HG03354 (cell line): ENCODE data around the gene PDPK1.
"Not testable (repeated sequence)": the region's sequence is repeated elsewhere in the genome, so short reads cannot be mapped to it uniquely, and the experiment has no call there.

Source experiments
- ATAC-seq: cut with Tn5 transposase; IDR thresholded peaks from one replicate; pipeline ENCODE4 v1.9.1; 2021; ENCODE audit warnings: mild to moderate bottlenecking; ENCODE audit not compliant: unreplicated experiment, poor library complexity, severe bottlenecking

The PDPK1 gene

DNA sequence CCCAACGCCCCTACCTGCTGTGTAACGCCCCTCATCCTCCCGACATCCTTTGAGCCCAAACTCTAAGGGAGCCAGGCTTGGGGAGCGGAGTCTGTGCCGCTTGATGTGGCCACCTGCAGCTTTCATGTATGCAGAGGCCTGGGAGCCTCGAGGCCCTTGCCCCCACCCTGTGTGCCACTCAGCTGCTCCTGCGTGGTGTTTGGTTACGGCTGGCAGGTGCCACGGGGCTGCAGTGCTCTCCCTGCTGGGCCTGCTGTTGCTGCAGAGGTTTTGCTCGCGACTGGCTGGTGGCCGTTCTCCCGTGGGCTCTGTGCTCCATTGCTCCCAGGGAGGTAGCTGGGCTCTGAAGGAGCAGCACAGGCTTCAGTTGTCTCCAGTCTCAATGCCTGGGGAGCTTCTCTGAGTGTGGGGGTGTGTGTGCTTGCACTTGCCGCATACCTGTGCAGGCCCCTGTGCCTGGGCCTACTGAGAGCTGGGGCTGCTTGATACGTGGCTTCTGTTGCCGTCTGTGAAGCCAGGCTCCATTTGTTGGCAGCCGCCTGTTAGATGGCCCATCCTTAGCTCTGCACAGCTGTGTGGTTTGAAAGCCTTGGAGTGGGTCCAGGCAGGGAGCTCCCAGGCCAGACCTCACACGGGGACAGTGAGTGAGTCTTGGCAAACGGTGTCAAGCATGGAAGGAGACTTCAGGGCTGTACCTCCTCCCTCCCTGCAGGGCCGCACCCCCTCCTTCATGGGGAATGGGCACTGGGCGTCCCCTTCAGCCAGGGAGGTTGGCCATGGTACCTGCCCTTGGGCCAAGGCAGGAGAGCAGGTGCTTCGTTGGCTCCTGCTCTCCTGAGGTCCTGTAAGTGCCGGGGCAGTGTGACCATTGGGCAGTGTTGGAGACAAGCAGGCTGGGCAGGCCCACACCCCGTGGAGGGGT, 47.2 kb downstream of the PDPK1 start:
- ATAC-seq: no peak

DNA sequence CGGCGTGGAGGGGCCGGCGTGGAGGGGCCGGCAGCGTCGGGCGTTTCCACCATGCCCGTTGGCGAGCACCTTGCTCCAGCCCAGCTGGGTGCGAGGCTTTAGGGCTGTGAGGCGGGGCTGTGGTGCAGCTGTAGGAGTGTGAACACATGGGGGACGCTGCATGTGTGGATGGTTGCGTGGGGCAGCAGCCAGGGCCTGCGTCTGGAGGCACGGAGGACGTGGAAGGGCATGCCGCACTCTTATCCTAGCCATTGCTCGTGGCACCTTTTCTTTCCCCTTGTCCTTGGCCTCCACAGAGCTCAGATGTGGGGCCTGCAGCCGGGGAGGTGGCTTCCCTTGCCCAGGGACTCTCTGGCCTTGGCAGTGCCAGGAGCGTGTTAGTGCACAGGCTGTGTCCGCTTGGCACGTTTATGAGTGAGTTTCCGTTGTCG, 47.8 kb downstream of the PDPK1 start:
- ATAC-seq: no peak

DNA sequence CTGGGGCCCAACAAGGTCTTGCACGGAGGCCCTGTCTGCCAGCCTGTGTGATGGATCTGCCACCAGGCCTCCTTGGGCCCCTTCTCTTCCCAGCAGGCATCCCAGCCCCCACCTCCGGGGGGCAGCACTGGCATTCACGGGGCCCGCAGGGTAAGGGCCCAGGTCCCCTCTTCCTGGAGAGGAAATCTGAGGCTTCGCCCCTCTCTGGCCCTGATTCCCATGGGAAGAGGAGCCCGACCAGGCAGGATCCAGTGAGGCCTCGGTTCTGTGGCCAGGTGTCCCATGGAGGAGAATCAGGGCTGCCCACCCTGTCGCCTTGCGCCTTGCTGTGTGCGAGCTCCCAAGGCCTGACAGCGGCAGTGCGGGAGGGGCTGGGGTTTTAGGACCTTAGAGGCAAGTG, 48.4 kb downstream of the PDPK1 start:
- ATAC-seq: no peak

DNA sequence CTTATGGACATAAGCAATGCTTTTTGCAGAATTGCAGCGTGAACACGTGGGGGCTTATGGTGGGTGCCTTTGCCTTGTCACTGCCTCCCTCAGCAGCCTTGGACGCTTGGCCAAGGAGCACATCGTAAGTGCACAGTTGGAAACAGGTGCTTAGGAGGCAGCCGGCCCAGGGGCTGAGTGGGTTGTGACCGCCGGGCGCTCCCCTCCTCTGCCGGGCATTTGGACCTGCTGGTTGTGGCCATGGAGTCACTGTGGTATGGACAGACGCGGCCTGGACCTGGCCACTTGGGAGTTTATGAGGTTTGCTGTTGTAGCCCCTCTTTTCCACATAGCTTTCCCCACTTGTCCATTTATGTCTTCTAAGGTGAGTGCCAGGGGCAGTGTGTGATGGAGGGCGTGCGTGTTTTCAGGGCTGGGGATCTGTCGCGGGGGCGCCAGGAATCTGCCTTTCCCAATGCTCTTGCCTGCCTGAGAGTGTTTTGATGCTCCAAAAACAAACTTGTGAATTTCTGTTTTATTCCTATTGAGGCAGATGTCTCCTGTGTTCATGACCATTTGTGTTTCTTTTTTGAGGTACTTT, 49.2 kb downstream of the PDPK1 start:
- no peak for ATAC-seq

DNA sequence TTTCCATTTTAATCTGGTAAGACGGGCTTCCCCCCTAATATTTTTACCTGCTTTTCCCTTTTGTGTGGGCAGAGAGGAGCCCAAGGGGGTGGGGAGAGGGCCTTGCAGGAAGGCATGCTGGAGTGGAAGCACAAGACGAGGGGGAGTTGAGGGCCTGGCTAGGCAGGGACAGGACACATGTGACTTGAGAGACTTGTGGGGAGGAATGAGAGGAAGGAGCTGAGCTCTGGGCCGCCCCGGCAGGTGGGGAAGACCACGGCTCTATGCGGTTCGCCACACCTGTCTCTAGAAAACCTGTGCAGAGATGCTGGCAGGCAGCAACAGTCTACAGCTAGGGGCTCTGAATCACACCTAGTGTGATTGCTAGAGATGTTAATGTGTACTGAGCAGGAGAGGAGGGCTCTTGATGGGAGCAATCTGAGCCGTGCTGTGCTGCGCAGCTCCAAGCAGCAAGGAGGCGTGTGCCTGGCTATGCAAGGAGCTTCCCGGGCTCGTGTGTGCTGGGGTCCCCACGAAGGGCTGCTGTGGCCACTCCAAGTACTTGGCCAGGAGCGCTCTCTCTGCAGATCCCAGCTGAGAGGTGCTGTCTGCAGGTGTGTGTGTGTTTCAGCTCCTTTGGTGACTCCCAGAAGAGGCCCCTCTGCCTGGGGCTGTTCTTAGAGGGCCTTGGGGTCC, 50.2 kb downstream of the PDPK1 start:
- ATAC-seq: no peak

DNA sequence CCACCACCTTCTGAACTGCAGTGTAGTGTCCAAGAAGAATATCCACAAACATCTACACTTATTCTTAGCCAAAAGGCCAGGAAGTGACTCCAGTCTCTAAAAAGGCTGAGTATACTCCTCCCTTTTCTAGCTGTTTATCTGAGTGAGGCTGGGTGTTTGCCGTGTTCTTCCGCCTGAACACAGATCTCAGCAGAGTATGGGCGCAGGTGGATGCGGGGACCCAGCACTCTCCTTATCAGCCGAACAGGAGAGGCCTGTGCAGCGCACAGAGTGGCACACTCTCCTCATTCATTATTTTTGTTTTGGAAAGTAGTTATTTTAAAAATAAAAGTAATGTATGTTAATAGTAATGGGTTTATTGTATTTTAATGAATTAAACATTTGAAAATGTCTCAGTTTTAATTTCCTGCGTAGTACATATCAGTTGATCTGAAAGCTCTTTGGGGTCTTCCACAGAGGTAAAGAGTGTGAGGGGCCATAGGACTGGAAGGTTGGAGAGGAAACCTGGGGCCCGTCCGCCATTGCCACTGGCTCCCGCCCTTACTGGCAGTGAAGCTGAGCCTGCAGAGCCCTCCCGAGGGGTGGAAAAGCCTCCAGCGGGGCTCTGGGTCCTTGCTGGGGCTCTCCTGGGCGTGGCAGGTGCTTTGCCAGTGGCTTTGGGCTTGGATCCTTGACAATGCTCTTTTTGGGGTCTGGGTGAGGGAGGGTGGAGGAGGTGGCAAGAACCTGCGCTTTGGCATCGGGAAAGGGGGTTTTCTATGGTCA, 53.8 kb downstream of the PDPK1 start:
- ATAC-seq: no peak

DNA sequence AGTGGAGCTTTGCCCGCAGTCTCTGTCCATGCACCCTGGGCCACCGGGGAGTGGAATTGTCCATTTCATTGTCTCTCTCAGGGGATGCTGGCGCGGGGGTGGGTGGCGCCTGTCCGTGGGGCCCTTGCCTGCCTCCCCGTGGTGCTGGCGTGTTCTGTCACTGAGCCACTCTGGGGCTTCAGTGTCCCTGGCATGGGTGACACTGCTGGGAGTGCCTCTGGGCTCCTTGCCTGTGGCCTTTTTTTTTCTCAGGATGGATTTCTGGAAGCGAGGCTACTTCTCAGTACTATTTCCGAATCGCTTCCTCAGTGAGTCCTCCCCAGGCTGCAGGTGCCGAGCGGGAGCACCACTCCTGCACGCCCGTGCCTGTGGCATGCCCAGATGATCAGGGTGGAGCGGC, 55.0 kb downstream of the PDPK1 start:
- ATAC-seq: no peak

DNA sequence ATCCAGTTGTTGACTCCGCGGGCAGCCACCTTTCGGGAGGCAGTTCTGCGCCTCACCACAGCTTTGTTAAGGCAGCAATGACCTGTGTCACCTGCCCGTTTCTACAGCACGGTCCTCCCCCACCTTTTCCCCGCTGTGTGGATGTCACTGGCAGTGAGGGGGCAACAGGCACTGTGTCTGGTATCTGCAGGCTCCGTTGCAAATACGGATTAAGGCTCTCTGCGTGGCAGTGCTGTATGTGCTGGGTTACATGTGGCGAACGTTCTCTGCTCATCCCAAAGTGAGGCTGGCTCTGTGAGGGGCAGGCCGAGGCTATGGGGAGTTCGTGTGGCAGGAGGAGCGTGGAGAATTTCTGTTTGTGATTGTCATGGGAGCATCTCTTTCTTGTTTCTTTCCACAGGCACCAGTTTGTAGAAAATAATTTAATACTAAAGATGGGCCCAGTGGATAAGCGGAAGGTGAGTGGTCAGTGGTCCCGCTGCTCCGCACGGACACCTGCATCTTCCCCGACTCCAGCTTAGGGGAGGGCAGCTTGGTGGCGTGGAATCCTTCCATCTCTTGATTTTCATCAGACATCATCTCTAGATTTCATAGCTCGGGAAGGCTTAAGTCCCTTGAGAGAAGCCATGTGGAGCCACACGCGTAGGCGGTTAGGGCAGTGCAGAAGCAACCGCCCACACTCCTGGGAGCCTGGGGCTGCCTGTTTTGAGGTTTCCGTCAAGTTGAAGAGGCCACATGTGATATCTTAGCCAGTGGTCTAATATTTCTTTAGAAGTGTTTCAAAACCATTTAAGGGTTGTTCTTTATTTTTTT, 57.8 kb downstream of the PDPK1 start:
- ATAC-seq: no peak

DNA sequence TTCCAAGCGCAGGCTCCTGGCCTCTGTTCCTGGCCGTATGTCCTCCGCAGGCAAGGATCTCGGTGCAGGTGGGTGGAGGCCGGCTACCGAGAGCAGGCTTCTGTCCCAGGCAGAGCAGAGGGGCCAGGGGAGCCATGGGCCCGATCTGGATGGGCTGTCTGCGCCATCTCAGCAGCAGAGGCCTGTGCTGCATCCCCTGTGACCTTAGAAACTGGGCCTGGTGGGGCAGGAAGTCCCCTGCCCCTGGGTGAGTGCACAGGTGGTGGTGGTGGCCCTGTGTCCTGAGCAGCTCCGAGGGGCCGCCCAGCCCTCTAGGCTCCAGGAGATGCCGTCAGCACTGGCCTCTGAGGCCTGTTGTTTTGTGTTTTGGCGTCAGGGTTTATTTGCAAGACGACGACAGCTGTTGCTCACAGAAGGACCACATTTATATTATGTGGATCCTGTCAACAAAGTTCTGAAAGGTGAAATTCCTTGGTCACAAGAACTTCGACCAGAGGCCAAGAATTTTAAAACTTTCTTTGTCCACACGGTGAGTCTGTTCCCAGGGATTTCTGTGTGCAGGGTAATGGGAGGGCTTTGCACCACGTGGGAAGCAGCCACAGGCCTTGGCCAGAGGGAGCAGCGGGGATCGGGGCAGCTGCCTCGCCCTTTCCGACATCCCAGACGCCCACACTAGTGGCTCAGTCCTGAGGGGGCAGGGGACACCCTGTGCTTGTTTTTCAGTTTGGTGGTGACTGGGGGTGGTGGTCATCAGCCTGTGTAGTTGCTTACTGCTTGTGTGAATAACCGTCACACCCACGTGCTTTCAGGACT, 59.1 kb downstream of the PDPK1 start:
- no peak for ATAC-seq

DNA sequence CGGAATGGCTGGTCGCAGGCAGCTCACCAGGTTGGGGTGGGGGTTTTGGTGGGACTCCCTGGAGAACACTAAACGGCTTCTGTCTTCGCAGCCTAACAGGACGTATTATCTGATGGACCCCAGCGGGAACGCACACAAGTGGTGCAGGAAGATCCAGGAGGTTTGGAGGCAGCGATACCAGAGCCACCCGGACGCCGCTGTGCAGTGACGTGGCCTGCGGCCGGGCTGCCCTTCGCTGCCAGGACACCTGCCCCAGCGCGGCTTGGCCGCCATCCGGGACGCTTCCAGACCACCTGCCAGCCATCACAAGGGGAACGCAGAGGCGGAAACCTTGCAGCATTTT, 59.7 kb downstream of the PDPK1 start:
- ATAC-seq: no peak

DNA sequence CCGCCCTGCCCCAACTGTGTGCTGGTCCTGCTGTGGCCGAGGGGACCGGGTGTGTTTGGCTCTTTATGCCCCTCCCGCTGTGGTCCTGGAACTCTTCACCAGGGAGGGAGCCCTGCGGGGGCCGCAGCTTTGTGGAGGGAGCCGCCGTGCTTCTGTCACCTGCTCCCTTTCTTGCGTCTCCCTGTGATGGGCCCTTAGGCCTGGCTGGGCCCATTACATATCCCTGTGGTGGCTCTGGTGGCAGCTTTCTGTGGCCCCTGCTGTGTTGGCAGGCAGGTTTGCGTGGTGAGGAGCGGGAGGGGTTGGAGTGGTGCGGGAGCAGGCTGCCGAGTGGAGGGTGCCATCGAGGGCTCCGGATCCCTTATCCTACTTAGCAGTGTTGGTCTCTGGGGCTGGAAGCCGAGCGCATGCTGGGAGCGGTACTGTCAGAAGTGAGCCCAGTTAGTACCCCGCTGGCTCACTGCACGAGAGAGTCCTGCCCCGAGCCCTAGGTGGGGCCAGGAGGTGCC, 60.4 kb downstream of the PDPK1 start:
- ATAC-seq: no peak

DNA sequence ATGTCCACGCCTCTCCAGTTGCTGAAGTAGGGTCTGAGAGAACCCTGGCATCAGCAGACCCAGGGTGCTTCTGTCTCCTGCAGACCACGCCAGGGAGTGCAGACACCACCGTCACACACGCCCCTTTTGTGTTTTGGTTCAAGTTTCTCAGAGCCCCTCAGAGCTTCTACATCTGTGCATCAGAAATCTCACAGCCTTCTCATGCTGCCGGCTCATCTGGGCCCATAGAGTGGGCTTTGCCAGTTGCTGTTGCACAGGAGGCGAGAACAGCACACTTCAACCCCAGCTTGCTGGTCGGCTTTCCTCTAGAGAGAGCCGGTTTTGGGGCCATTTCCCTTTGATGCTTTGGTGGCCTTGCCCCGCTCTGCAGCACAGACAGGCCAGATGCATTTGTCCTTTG, 60.9 kb downstream of the PDPK1 start:
- no peak for ATAC-seq

DNA sequence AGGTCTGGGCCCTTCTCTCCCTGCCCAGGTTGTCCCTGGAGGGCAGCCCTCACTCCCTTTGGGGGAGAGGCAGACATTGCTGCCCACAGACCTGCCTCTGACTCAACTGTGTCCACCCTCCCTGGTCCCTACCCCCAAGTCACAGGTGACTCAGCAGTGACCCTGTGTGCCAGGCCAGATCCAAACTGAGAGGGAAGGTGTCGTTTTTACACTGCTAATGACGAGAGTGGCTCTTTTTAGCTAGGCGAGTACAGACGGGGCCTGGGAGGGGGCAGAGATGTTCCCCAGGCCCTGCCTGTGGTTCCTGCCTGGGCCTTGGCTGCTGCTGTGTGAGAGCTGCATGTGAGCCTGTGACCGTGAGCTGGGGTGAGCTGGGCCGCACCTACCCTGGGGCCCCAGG, 61.3 kb downstream of the PDPK1 start:
- not testable (repeated sequence) for ATAC-seq

DNA sequence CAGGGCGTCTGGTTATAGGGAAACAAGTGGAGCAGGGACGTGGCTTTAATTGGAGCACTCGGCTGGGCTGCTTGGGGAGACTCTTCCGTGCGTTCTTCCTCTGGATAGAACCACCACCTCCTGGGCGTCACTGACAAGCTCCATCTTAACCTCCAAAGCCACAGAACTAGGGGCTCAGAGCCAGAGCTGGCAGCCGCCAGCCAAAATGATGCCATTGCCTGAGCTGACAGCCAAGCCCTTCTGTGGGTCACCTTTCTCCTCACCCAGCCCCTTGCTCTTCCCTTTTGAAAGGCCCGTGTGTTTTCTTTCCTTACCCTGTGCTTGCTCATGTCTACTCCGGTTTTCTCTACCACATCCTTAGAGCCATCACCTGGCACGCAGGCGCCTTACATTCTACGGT, 62.0 kb downstream of the PDPK1 start:
- not testable (repeated sequence) for ATAC-seq

DNA sequence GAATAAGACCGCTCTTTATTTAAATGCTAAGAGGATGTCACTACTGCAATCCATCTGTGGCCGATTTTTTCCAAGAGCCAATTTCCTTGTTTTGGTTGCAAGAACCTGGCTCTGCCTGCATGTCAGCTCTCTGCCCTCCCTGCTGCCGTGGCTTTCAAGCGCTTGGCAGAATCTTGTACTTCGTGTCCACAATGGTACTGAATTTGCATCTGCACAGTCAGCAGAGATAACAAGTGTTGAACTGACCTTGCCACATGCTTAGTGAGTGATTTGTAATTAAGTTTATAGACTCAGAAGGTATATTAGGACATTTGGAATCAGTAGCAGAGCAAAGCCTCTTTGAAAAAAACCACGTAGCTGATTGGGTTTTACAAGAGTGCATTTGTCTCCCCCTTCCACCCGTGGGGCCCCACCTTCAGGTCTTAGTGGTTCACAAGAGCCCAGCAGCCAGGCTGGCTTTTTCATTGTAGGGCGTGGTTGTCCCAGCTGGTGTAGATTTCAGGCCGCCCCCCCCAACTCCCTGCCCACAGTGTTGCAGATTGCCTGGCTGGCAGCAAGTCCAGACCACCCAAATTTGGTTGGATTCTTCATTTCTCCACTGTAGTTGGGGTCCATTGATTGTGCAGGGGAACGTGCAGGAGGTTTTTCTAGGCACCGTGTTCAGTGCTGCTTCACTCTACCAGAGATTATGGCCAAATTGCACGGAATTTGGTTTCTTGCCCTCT, 63.6 kb downstream of the PDPK1 start:
- ATAC-seq: not testable (repeated sequence)

DNA sequence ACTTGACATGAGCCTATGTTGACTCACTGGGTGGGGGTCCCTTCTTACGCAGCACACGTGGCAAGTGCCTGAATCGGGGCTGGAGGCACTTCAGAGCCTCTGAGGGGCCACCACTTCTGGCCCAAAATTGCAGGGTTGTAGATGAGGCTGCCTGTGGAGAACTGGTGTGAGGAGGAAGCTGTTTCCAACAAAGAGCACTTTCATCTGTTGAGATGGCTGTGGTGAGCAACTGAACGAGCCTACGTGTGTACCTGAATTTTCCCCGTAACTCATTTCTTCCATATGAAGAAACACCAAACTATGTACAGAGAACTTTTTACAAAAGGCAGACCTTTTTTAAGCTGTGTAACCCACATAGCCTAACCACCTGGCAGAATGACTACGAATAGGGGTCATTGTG, 64.4 kb downstream of the PDPK1 start:
- not testable (repeated sequence) for ATAC-seq

DNA sequence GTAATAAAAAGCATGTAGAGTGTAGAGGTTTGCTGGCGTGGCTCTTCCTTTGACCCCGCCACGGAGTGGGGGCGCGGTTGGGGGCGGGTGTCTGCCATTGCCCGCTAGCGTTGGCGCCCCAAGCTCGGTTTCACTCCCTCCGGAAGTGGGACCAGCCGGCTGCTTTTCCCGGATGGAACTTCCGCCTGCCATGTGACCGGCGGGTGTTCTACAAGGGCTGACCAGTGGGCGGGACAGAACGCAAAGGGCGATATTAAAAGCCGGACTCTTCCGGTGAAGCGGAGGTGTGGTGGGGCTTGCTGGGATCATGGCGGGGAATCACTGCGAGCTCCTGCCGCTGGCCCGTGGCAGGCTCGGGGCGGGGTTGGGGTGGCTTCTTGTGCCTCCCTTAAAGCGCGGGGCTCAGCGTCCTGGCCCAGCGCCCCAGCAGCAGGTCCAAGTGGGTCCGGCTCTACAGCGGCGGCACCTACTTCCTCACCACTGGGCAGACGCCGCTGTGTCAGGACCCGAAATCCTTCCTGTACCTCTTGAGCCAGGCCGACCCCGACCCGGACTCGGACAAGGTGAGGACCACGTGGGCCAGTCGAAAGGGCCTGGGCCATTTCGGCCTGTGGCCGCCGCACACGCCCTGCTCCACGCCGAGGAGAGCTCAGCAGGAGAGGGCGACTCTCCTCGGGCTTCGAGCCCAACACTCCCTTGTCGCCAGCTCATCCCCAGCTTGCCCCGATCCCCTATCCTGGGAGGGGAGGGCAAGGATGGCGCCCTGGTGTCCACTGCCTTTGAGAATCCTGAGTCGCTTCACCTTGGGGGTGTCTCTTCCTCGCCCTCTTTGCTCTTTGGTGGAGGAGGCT, 65.6 kb downstream of the PDPK1 start:
- ATAC-seq: peak; percentile 69
